ENCODE measurements around the gene SPTBN1. TPM values are rescaled to one million over a fixed set of nuclear protein-coding genes. Genes with fewer than 3 reads are reported as not detected.
"Not testable (repeated sequence)": the region's sequence is repeated elsewhere in the genome, so short reads cannot be mapped to it uniquely, and the experiment has no call there.

Gene SPTBN1
- total RNA-seq, 1 experiment from 2014 or later = 120 TPM

GRCh38 chr2:54526226-54526879, 70.2 kb downstream of the SPTBN1 start:
- DNase-seq (ENCODE audit: low read depth) = no peak

- DNase-seq (ENCODE audit: low read depth) = no peak
Measured at GRCh38 chr2:54528311-54528955, 72.3 kb downstream of the SPTBN1 start.

GRCh38 chr2:54529518-54529917, 73.4 kb downstream of the SPTBN1 start:
- not testable (repeated sequence) for DNase-seq (ENCODE audit: low read depth)

GRCh38 chr2:54529935-54530334, 73.8 kb downstream of the SPTBN1 start:
- no peak for DNase-seq (ENCODE audit: low read depth)

GRCh38 chr2:54531558-54531957, 75.4 kb downstream of the SPTBN1 start:
- peak; percentile 70 for DNase-seq (ENCODE audit: low read depth)

GRCh38 chr2:54534221-54534620, 78.1 kb downstream of the SPTBN1 start:
- DNase-seq (ENCODE audit: low read depth) = no peak

- no peak for DNase-seq (ENCODE audit: low read depth)
Measured at GRCh38 chr2:54534625-54535024, 78.5 kb downstream of the SPTBN1 start.

- DNase-seq (ENCODE audit: low read depth) = no peak
Measured at GRCh38 chr2:54535599-54536195, 79.6 kb downstream of the SPTBN1 start.

GRCh38 chr2:54536720-54537119, 80.6 kb downstream of the SPTBN1 start:
- DNase-seq (ENCODE audit: low read depth) = no peak

- DNase-seq (ENCODE audit: low read depth) = no peak
Measured at GRCh38 chr2:54538537-54538936, 82.4 kb downstream of the SPTBN1 start.

- no peak for DNase-seq (ENCODE audit: low read depth)
Measured at GRCh38 chr2:54539683-54540082, 83.6 kb downstream of the SPTBN1 start.

- DNase-seq (ENCODE audit: low read depth) = no peak
Measured at GRCh38 chr2:54540194-54540593, 84.1 kb downstream of the SPTBN1 start.

- DNase-seq (ENCODE audit: low read depth) = no peak
Measured at GRCh38 chr2:54541995-54542394, 85.9 kb downstream of the SPTBN1 start.

GRCh38 chr2:54543733-54544396, 87.7 kb downstream of the SPTBN1 start:
- DNase-seq (ENCODE audit: low read depth) = no peak

- peak; percentile 63 for DNase-seq (ENCODE audit: low read depth)
Measured at GRCh38 chr2:54545702-54546450, 89.7 kb downstream of the SPTBN1 start.

- DNase-seq (ENCODE audit: low read depth) = no peak
Measured at GRCh38 chr2:54546518-54546917, 90.4 kb downstream of the SPTBN1 start.

GRCh38 chr2:54546923-54547720, 91.0 kb downstream of the SPTBN1 start:
- no peak for DNase-seq (ENCODE audit: low read depth)

- DNase-seq (ENCODE audit: low read depth) = no peak
Measured at GRCh38 chr2:54549430-54549829, 93.3 kb downstream of the SPTBN1 start.

- no peak for DNase-seq (ENCODE audit: low read depth)
Measured at GRCh38 chr2:54549917-54550518, 93.9 kb downstream of the SPTBN1 start.

GRCh38 chr2:54550547-54550946, 94.4 kb downstream of the SPTBN1 start:
- DNase-seq (ENCODE audit: low read depth) = no peak
